Non-pigmented ciliary epithelial cell (primary cell): ENCODE results near the gene DNALI1.

Experiments used
- DNase-seq: peaks from one replicate; pipeline ENCODE4 v3.0.0-alpha.2; 2010; ENCODE audit warnings: low read depth

The DNALI1 gene

DNA sequence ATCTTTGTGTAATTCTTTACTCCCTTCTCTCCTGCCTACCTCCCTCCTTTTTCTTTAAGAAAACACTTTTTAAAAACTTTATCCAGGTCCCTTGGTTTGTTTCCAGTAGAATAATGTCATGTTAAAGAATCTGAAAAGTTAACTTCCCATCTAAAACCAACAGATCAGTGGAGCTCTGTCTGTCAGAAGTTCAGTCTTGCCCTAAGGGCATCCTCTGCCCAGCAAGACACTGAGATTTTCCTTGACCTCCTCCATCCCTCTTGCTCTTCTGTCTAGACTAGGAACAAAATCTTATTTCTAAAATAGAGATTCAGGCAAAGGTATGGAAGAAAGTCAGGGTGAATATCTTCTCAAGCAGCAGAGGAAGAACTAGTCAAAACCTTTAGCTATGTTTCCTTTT, 44.7 kb downstream of the DNALI1 start:
- no peak for DNase-seq

- no peak for DNase-seq
Measured at GRCh38 chr1:37602750-37603694, 46.3 kb downstream of the DNALI1 start.

- no peak for DNase-seq
Measured at GRCh38 chr1:37605061-37605650, 48.4 kb downstream of the DNALI1 start.

GRCh38 chr1:37605806-37606474, 49.2 kb downstream of the DNALI1 start:
- no peak for DNase-seq

DNA sequence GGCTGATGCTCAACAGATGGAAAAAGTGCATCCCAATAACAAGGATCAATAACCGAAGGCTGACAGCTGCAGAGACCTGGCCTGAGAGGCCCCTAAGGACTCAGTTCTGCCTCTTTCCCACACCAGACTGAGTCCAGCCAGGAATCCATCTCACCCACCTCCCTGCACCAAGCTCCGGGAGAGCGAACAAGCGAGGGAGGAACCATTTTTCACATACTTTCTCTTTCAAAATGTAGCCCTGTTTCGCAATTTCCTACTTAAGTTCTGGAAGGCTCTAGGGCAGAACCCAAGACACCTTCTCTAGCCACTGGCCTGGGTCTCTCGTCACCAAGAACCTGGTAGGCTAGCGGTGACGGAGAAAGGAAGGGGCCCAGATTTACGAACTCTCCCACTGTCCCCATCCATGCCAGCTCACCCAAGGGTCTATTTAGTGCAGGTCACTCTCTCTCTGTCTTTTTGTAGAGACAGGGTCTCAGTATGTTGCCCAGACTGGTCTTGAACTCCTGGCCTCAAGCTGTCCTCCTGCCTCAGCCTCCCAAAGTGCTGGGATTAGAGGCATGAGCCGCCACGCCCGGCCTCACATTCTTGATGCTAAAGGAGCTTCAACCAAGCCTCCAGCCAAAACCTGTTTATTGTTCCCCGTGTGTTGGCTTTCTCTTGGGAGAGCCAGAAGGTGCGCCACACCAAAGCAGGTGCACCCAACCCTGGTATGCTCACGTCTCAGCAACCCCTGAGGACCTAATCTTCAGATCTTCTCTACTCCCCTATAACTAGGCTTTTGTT, 49.9 kb downstream of the DNALI1 start:
- no peak for DNase-seq

- no peak for DNase-seq
Measured at GRCh38 chr1:37609002-37609401, 52.3 kb downstream of the DNALI1 start.

DNA sequence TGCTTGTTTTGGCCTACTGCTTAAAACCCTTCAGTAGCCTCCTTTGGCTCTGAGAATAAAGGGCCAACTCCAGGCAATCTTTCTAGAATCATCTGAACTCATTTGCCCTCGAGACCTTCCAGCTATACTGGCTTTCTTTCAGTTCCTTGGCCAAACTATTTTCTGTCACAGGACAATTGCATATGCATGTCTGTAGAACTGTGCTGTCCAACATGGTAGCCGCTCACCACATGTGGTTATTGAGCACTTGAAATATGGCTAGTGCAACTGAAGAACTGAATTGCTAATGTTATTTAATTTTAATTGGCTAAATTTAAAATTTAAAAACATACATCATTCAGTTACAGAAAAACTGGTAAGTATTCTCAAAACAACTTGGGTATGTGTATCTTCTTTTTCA, 53.3 kb downstream of the DNALI1 start:
- DNase-seq: no peak

DNA sequence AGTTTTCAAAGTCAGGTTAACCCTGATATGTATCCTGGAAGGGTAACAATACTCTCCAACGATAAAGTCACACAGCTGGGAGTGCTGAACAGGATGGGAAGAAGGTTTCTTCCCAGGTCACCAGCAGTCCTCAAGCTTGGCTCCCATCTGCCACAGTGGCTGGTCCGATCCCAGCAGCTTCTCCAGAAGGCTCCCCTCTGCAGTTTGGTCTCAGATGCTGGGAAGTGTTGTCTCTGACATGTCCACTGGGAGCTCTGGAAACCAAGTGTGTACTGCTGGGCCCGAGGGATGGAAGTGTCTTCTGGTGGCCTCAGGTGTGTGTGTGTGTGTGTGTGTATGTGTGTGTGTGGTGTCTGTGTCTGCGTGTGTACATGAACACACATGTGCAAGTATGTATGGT, 55.4 kb downstream of the DNALI1 start:
- DNase-seq: no peak

- no peak for DNase-seq
Measured at GRCh38 chr1:37614105-37614504, 57.4 kb downstream of the DNALI1 start.

- no peak for DNase-seq
Measured at GRCh38 chr1:37616330-37616729, 59.6 kb downstream of the DNALI1 start.
